Measurements from ENCODE around the gene RIPOR2. TPM values are rescaled to one million over a fixed set of nuclear protein-coding genes. Genes with fewer than 3 reads are reported as not detected.

The RIPOR2 gene
- total RNA-seq, 4 donors from 2014 or later, result 5.2 to 34.0 (median 21.2) TPM

DNA sequence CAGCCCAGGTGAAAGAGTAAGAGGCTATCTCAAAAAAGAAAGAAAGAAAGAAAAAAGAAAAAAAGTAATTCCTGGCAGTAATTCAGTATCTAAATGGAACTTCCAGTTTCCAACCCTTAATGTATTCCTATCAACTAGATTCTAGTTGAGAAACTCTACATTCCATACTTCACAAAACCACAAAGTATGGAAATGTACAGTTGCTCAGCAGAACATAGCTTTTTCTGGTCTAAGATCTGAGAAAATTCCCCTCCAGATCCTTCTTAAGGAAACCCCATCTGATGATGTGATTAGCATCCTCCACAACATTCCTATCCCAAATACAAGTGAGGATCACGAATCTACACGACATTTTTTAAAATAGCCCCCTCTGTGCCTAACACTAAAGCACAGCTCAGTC is 140.7 kb downstream of the RIPOR2 start:
- no peak for TF ChIP-seq POLR2A (IDR thresholded peaks at IDR 0.05)
- TF ChIP-seq, protein P1, sequence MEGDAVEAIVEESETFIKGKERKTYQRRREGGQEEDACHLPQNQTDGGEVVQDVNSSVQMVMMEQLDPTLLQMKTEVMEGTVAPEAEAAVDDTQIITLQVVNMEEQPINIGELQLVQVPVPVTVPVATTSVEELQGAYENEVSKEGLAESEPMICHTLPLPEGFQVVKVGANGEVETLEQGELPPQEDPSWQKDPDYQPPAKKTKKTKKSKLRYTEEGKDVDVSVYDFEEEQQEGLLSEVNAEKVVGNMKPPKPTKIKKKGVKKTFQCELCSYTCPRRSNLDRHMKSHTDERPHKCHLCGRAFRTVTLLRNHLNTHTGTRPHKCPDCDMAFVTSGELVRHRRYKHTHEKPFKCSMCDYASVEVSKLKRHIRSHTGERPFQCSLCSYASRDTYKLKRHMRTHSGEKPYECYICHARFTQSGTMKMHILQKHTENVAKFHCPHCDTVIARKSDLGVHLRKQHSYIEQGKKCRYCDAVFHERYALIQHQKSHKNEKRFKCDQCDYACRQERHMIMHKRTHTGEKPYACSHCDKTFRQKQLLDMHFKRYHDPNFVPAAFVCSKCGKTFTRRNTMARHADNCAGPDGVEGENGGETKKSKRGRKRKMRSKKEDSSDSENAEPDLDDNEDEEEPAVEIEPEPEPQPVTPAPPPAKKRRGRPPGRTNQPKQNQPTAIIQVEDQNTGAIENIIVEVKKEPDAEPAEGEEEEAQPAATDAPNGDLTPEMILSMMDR (IDR thresholded peaks at IDR 0.05 in 4 of 5, conservative IDR thresholded peaks at IDR 0.05 in 1 of 5), result no peak
- Histone ChIP-seq H3K36me3 (no peaks in the 10 kb centered on the region), H3K9me3 (no peaks in the 10 kb centered on the region), H3K4me1 (no peaks in the 10 kb centered on the region), H3K27ac (no peak overlapping the region), H3K27me3 (no peaks in the 10 kb centered on the region), H3K4me3 (no peak overlapping the region)
- intact Hi-C loops (cut with DNase I; ENCODE audit: low total_unique reads) (no loop called here), in situ Hi-C loops (cut with MboI; ENCODE audit: low sequenced_read_pairs in 4 of 4) (no loop called here)
- ATAC-seq (no peak), DNase-seq (no peak)

DNA sequence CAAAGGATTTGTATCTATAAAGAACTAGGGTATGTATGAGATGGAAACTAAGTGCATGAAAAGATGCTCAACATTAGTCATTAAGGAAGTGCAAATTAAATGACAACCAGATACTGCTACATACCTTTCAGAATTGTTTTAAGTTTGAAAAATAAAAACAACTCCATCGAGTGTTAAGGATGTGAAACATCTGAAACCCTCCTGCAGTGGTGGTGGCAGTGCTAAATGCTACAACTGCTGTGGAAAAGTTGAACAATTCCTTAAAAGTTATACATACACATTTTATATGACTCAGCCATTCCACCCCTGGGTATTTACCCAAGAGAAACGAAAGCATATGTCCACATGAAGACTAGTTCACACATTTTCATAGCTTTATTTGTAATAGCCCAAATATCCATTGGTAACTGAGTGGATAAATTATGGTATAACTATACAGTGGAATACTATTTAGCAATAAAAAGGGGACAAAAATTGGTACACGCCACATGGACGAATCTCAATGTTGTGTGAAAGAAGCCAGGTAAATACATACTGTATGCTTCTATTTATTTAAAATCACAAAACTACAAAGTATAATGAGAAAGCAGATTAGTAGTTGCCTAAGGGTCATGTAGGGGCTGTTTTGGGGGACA is 147.6 kb downstream of the RIPOR2 start:
- no peak for TF ChIP-seq POLR2A (IDR thresholded peaks at IDR 0.05)
- TF ChIP-seq, protein P1 (IDR thresholded peaks at IDR 0.05 in 4 of 5, conservative IDR thresholded peaks at IDR 0.05 in 1 of 5), result no peak
- H3K27me3 ChIP-seq, result no peaks in the 10 kb centered on the region
- no peaks in the 10 kb centered on the region for H3K9me3 ChIP-seq
- intact Hi-C loops (cut with DNase I; ENCODE audit: low total_unique reads), result no loop called here
- in situ Hi-C loops (cut with MboI; ENCODE audit: low sequenced_read_pairs in 4 of 4), result no loop called here
- DNase-seq (no peak), ATAC-seq (no peak)
- H3K36me3 ChIP-seq, result peaks cover 0 to 20% of the 10 kb centered on the region in 2 donors
- no peak overlapping the region for H3K4me3 ChIP-seq
- H3K4me1 ChIP-seq, result no peaks in the 10 kb centered on the region
- no peak overlapping the region for H3K27ac ChIP-seq

DNA sequence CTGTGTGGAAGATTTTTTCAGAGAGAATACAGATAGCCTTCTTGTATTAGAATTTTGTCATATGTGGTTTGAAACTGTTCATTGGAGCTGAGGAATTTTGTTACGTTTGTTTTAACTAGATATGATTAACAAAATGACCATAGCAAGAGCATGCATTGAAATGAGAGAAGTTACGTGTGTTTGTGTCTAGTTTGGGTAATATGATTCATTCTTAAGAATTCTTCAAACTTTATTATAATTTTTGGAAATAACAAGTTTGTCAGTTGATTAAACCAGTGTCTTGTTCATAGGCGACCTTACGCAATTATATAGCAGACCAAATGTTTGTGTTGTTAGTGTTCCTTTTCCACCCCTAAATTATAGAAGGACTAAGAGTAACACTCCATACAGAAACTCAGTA is 155.6 kb downstream of the RIPOR2 start:
- Histone ChIP-seq H3K27ac (no peak overlapping the region), H3K27me3 (no peaks in the 10 kb centered on the region), H3K4me1 (peaks cover 11 to 15% of the 10 kb centered on the region in 2 donors), H3K9me3 (no peaks in the 10 kb centered on the region), H3K4me3 (no peak overlapping the region), H3K36me3 (peaks cover 0 to 15% of the 10 kb centered on the region in 2 donors)
- in situ Hi-C loops (cut with MboI; ENCODE audit: low sequenced_read_pairs in 4 of 4) (no loop called here), intact Hi-C loops (cut with DNase I; ENCODE audit: low total_unique reads) (no loop called here)
- TF ChIP-seq, protein P1 (IDR thresholded peaks at IDR 0.05 in 4 of 5, conservative IDR thresholded peaks at IDR 0.05 in 1 of 5), result no peak
- TF ChIP-seq POLR2A (IDR thresholded peaks at IDR 0.05), result no peak
- ATAC-seq, result no peak
- no peak for DNase-seq

DNA sequence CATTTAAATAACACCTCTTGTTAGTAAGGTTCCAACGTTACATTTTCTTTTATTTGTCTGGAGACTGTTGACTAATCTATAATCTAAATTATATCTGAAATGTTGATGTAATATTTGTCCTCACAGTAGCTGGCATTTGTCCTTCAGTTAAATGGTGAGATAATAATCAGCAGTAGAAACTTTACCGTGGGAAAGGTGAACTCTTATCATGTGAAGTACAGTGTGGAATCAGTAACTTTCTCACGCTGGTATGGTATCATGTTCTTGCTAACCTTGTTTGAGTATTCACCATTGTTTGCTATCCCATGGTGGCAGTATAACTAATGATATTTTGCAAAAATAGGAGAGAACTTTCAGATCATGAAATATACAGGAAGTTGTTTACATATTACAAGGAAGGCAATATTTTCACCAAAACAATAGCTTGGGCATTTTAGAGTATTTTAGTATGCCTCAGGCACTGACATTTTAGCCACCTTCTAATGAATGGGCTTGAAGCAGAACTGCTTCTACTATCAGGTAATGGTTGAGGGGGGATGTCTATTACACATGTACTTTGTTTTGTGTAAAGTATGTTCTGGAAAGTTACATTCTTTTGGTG is 156.2 kb downstream of the RIPOR2 start:
- intact Hi-C loops (cut with DNase I; ENCODE audit: low total_unique reads) (loop anchor here (5.0 kb wide), 1 partner anchor 138 kb away; no protein-coding TSS in a partner anchor), in situ Hi-C loops (cut with MboI; ENCODE audit: low sequenced_read_pairs in 4 of 4) (loop anchor here in 1 of 4 donors (10.0 kb wide), 1 partner anchor 65 kb away; the partner anchor contains the start of gene C6orf62)
- no peak overlapping the region for H3K4me3 ChIP-seq
- DNase-seq, result no peak
- H3K9me3 ChIP-seq, result no peaks in the 10 kb centered on the region
- H3K36me3 ChIP-seq, result peaks cover 0 to 11% of the 10 kb centered on the region in 2 donors
- H3K27me3 ChIP-seq, result no peaks in the 10 kb centered on the region
- ATAC-seq, result no peak
- TF ChIP-seq, protein P1 (IDR thresholded peaks at IDR 0.05 in 4 of 5, conservative IDR thresholded peaks at IDR 0.05 in 1 of 5), result no peak
- no peak for TF ChIP-seq POLR2A (IDR thresholded peaks at IDR 0.05)
- no peak overlapping the region for H3K27ac ChIP-seq
- peaks cover 11 to 15% of the 10 kb centered on the region in 2 donors for H3K4me1 ChIP-seq
